Urinary bladder (tissue), 4 donors: ENCODE results near the gene SKAP2. TPM values are rescaled to one million over a fixed set of nuclear protein-coding genes. Genes with fewer than 3 reads are reported as not detected.

ENCODE experiments used
- DNase-seq: peaks from one replicate; pipeline ENCODE4 v3.0.0-alpha.2; 2015; ENCODE audit errors: extremely low spot score
- H3K27ac ChIP-seq: one replicate; pipeline ENCODE4 v1.5.1; 2013; ENCODE audit warnings: low read depth, mild to moderate bottlenecking, moderate library complexity
- H3K36me3 ChIP-seq: one replicate; pipeline ENCODE4 v1.6.1; 2013; ENCODE audit warnings: mild to moderate bottlenecking, moderate library complexity; ENCODE audit not compliant: insufficient read depth
- H3K4me1 ChIP-seq: one replicate; pipeline ENCODE4 v1.6.1; 2013; ENCODE audit warnings: mild to moderate bottlenecking, moderate library complexity; ENCODE audit not compliant: insufficient read depth
- H3K4me3 ChIP-seq: one replicate; pipeline ENCODE4 v1.5.1; 2013; ENCODE audit warnings: low read depth, low read length
- WGBS: extraction: QIAGEN DNeasy Blood & Tissue Kit; methylation state at CpG from one replicate; pipeline ENCODE4 v1.1.7; 2013; 5-methylcytosine and 5-hydroxymethylcytosine counted together
- polyA plus RNA-seq: library from polyadenylated mRNA; stranded (reverse); fragments of 200-250 nt; gene quantifications from one replicate; pipeline ENCODE4 v1.2.3, GENCODE V29; 2013
- total RNA-seq: library from RNA; depleted of rRNA; stranded (reverse); fragments of >200 nt; gene quantifications from one replicate; pipeline ENCODE4 v1.2.3, GENCODE V29; 2014
- donor health status: healthy with polysubstance abuse.
- donor health status: healthy.

SKAP2 gene
- total and polyA plus RNA-seq, 2 donors = 22.0 to 27.2 TPM

GRCh38 chr7:26779978-26780595, 84.3 kb downstream of the SKAP2 start:
- H3K4me1 ChIP-seq = no peaks in the 10 kb centered on the region
- H3K27ac ChIP-seq = no peak overlapping the region
- 96% methylated on average over 1 of the region's 1 CpG for WGBS
- no peak overlapping the region for H3K4me3 ChIP-seq
- DNase-seq = no peak
- H3K36me3 ChIP-seq = no peaks in the 10 kb centered on the region

- Histone ChIP-seq H3K27ac (no peak overlapping the region), H3K36me3 (no peaks in the 10 kb centered on the region), H3K4me3 (no peak overlapping the region), H3K4me1 (no peaks in the 10 kb centered on the region)
- DNase-seq = no peak
Measured at GRCh38 chr7:26777385-26777784, 87.0 kb downstream of the SKAP2 start.

GRCh38 chr7:26760501-26760900, 103.9 kb downstream of the SKAP2 start:
- no peaks in the 10 kb centered on the region for H3K36me3 ChIP-seq
- H3K4me3 ChIP-seq = no peak overlapping the region
- 91% methylated on average over 1 of the region's 1 CpG for WGBS
- H3K27ac ChIP-seq = no peak overlapping the region
- no peak for DNase-seq
- H3K4me1 ChIP-seq = no peaks in the 10 kb centered on the region

- Histone ChIP-seq H3K36me3 (no peaks in the 10 kb centered on the region), H3K4me3 (no peak overlapping the region), H3K4me1 (no peaks in the 10 kb centered on the region), H3K27ac (no peak overlapping the region)
- DNase-seq = no peak
- WGBS = 78% methylated on average over 2 of the region's 2 CpGs
Measured at GRCh38 chr7:26759108-26759507, 105.3 kb downstream of the SKAP2 start.

- Histone ChIP-seq H3K27ac (no peak overlapping the region), H3K4me1 (no peaks in the 10 kb centered on the region), H3K4me3 (no peak overlapping the region), H3K36me3 (no peaks in the 10 kb centered on the region)
- 62% methylated on average over 2 of the region's 2 CpGs for WGBS
- DNase-seq = no peak
Measured at GRCh38 chr7:26743205-26743604, 121.2 kb downstream of the SKAP2 start.

GRCh38 chr7:26735976-26736600, 128.3 kb downstream of the SKAP2 start:
- H3K4me3 ChIP-seq = no peak overlapping the region
- H3K4me1 ChIP-seq = no peaks in the 10 kb centered on the region
- 86% methylated on average over 2 of the region's 2 CpGs for WGBS

GRCh38 chr7:26729150-26729775, 135.1 kb downstream of the SKAP2 start:
- 78% methylated on average over 2 of the region's 2 CpGs for WGBS
- H3K4me3 ChIP-seq = no peak overlapping the region
- no peak for DNase-seq
- no peaks in the 10 kb centered on the region for H3K4me1 ChIP-seq
- no peak overlapping the region for H3K27ac ChIP-seq
- no peaks in the 10 kb centered on the region for H3K36me3 ChIP-seq

More at GRCh38 chr7:26735976-26736600, 128.3 kb downstream of the SKAP2 start:
- Histone ChIP-seq H3K36me3 (peaks cover 2% of the 10 kb centered on the region), H3K27ac (no peak overlapping the region)
- no peak for DNase-seq

GRCh38 chr7:26726051-26726450, 138.3 kb downstream of the SKAP2 start:
- H3K36me3 ChIP-seq = peaks cover 2% of the 10 kb centered on the region
- no peak overlapping the region for H3K27ac ChIP-seq
- no peak overlapping the region for H3K4me3 ChIP-seq
- no peak for DNase-seq
- H3K4me1 ChIP-seq = no peaks in the 10 kb centered on the region
- 73% methylated on average over 1 of the region's 1 CpG for WGBS

GRCh38 chr7:26724795-26725194, 139.6 kb downstream of the SKAP2 start:
- no peak overlapping the region for H3K4me3 ChIP-seq
- H3K36me3 ChIP-seq = peaks cover 2% of the 10 kb centered on the region
- H3K4me1 ChIP-seq = no peaks in the 10 kb centered on the region
- H3K27ac ChIP-seq = no peak overlapping the region
- 43% methylated on average over 2 of the region's 2 CpGs for WGBS
- DNase-seq = no peak

- Histone ChIP-seq H3K4me3 (no peak overlapping the region), H3K36me3 (peaks cover 2% of the 10 kb centered on the region), H3K27ac (no peak overlapping the region), H3K4me1 (no peaks in the 10 kb centered on the region)
- 59% methylated on average over 5 of the region's 5 CpGs for WGBS
- DNase-seq = no peak
Measured at GRCh38 chr7:26723129-26723528, 141.3 kb downstream of the SKAP2 start.

- no peak for DNase-seq
- Histone ChIP-seq H3K4me3 (no peak overlapping the region), H3K36me3 (peaks cover 2% of the 10 kb centered on the region), H3K27ac (no peak overlapping the region), H3K4me1 (no peaks in the 10 kb centered on the region)
Measured at GRCh38 chr7:26721450-26721849, 142.9 kb downstream of the SKAP2 start.

- DNase-seq = no peak
- Histone ChIP-seq H3K4me1 (no peaks in the 10 kb centered on the region), H3K36me3 (peaks cover under 1% of the 10 kb centered on the region), H3K4me3 (no peak overlapping the region), H3K27ac (no peak overlapping the region)
- 99% methylated on average over 1 of the region's 1 CpG for WGBS
Measured at GRCh38 chr7:26718063-26718462, 146.3 kb downstream of the SKAP2 start.

- Histone ChIP-seq H3K4me3 (no peak overlapping the region), H3K36me3 (peaks cover 1% of the 10 kb centered on the region), H3K4me1 (no peaks in the 10 kb centered on the region), H3K27ac (no peak overlapping the region)
- 84% methylated on average over 3 of the region's 3 CpGs for WGBS
- no peak for DNase-seq
Measured at GRCh38 chr7:26714438-26714837, 150.0 kb downstream of the SKAP2 start.

- Histone ChIP-seq H3K4me3 (no peak overlapping the region), H3K27ac (no peak overlapping the region), H3K36me3 (peaks cover 1% of the 10 kb centered on the region), H3K4me1 (no peaks in the 10 kb centered on the region)
- WGBS = 83% methylated on average over 2 of the region's 2 CpGs
- no peak for DNase-seq
Measured at GRCh38 chr7:26714006-26714405, 150.4 kb downstream of the SKAP2 start.
